ENCODE measurements around the gene FHOD3. TPM values are rescaled to one million over a fixed set of nuclear protein-coding genes. Genes with fewer than 3 reads are reported as not detected.

The FHOD3 gene
- total and polyA plus RNA-seq, 2 donors (not counting 1 experiment from before 2014, with no cell fraction given), result not detected

GRCh38 chr18:36415625-36416024 lies 118.1 kb downstream of the FHOD3 start:
- POLR2A ChIA-PET, result no interaction called here
- H2AFZ ChIP-seq (ENCODE audit: insufficient read depth, low read depth, low read length, poor library complexity, severe bottlenecking), result no peak overlapping the region
- no peak overlapping the region for H3K27ac ChIP-seq (ENCODE audit: low read length in 2 of 2)
- peaks cover 0 to 3% (median 0%) of the 10 kb centered on the region in 4 experiments for H3K27me3 ChIP-seq (replicated peaks in 1 of 4; ENCODE audit: control extremely low read depth in 1 of 4, control insufficient read depth in 3 of 4, insufficient read depth in 4 of 4, low read length in 3 of 4)
- no peak overlapping the region for H3K9ac ChIP-seq (ENCODE audit: low read length)
- Mint-ChIP-seq H3K4me3 (no peak overlapping the region), H3K9me3 (ENCODE audit: insufficient read depth) (no peaks in the 10 kb centered on the region), H3K27me3 (peaks cover 12% of the 10 kb centered on the region), H3K4me1 (no peaks in the 10 kb centered on the region), H3K27ac (no peak overlapping the region)
- DNase-seq, result no peak
- no peak overlapping the region for H3K4me2 ChIP-seq (replicated peaks; ENCODE audit: low read depth, low read length, poor library complexity, severe bottlenecking)
- ATAC-seq (ENCODE audit: low read depth), result no peak
- no peaks in the 10 kb centered on the region for H3K79me2 ChIP-seq (ENCODE audit: control insufficient read depth, insufficient read depth, low read length)
- no peaks in the 10 kb centered on the region for H4K20me1 ChIP-seq (ENCODE audit: control insufficient read depth, insufficient read depth, low read length, poor library complexity, severe bottlenecking)
- H3K9me3 ChIP-seq (ENCODE audit: control extremely low read depth in 1 of 3, control insufficient read depth in 2 of 3, insufficient read depth in 1 of 3, low read length in 2 of 3), result no peaks in the 10 kb centered on the region
- CTCF ChIA-PET, result no interaction called here
- no peaks in the 10 kb centered on the region for H3K36me3 ChIP-seq (replicated peaks in 1 of 2; ENCODE audit: control extremely low read depth in 1 of 2, control insufficient read depth in 1 of 2, extremely low read depth in 1 of 2, insufficient read depth in 2 of 2, low read length in 1 of 2)
- no CpG with 5 or more reads among the region's 2 CpGs for WGBS (ENCODE audit: insufficient coverage)
- H3K4me1 ChIP-seq (ENCODE audit: control insufficient read depth in 2 of 2, insufficient read depth in 2 of 2, low read length in 2 of 2), result no peaks in the 10 kb centered on the region
- TF ChIP-seq EZH2 (IDR thresholded peaks at IDR 0.05; ENCODE audit: borderline replicate concordance, insufficient read depth, low read depth, low read length, poor library complexity, severe bottlenecking), result no peak
- TF ChIP-seq, protein P1, sequence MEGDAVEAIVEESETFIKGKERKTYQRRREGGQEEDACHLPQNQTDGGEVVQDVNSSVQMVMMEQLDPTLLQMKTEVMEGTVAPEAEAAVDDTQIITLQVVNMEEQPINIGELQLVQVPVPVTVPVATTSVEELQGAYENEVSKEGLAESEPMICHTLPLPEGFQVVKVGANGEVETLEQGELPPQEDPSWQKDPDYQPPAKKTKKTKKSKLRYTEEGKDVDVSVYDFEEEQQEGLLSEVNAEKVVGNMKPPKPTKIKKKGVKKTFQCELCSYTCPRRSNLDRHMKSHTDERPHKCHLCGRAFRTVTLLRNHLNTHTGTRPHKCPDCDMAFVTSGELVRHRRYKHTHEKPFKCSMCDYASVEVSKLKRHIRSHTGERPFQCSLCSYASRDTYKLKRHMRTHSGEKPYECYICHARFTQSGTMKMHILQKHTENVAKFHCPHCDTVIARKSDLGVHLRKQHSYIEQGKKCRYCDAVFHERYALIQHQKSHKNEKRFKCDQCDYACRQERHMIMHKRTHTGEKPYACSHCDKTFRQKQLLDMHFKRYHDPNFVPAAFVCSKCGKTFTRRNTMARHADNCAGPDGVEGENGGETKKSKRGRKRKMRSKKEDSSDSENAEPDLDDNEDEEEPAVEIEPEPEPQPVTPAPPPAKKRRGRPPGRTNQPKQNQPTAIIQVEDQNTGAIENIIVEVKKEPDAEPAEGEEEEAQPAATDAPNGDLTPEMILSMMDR (IDR thresholded peaks at IDR 0.05), result no peak
- H3K4me3 ChIP-seq (ENCODE audit: control extremely low read depth in 1 of 5, extremely low read depth in 1 of 5, insufficient read depth in 1 of 5, low read depth in 2 of 5, low read length in 4 of 5), result no peak overlapping the region
- intact Hi-C loops (cut with micrococcal nuclease), result no loop called here

DNA sequence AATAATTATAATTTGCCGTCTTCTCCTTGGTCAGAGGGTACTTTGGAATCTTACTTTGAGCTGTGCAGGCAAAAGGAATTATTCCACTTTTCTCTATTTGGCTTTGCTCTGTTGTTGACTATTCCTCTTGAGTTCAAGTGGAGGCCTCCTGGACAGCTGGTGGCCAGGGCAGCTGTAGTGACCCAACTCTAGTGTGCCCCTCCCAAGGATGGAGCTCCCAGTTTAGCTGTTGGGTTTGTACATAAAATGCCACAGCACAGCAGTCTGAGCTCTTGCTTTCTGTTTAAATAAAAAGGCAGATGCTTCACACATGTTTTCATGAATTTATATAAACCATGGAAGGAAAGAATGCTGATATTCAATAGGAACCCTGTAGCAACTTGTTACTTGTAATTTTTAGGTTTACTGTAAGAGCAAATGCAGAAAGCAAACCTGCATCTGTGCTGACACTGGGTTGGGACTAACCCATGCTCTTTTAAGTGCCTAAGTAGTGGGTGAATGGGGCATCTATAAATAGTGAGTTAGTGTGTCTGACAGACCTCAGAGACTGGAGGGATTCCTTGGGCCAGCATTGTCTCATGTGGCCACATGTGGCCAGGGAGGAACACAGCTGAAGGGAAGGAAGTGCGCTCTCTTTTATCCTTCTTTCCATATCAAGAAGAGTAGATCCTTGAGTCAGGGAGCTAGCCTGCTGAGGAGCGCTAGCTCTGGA lies 121.8 kb downstream of the FHOD3 start:
- Histone ChIP-seq H3K4me2 (replicated peaks; ENCODE audit: low read depth, low read length, poor library complexity, severe bottlenecking) (no peak overlapping the region), H2AFZ (ENCODE audit: insufficient read depth, low read depth, low read length, poor library complexity, severe bottlenecking) (no peak overlapping the region), H3K36me3 (replicated peaks in 1 of 2; ENCODE audit: control extremely low read depth in 1 of 2, control insufficient read depth in 1 of 2, extremely low read depth in 1 of 2, insufficient read depth in 2 of 2, low read length in 1 of 2) (no peaks in the 10 kb centered on the region), H3K27ac (ENCODE audit: low read length in 2 of 2) (no peak overlapping the region), H4K20me1 (ENCODE audit: control insufficient read depth, insufficient read depth, low read length, poor library complexity, severe bottlenecking) (no peaks in the 10 kb centered on the region), H3K9ac (ENCODE audit: low read length) (no peak overlapping the region), H3K4me1 (ENCODE audit: control insufficient read depth in 2 of 2, insufficient read depth in 2 of 2, low read length in 2 of 2) (no peaks in the 10 kb centered on the region), H3K79me2 (ENCODE audit: control insufficient read depth, insufficient read depth, low read length) (no peaks in the 10 kb centered on the region), H3K4me3 (ENCODE audit: control extremely low read depth in 1 of 5, extremely low read depth in 1 of 5, insufficient read depth in 1 of 5, low read depth in 2 of 5, low read length in 4 of 5) (no peak overlapping the region), H3K27me3 (replicated peaks in 1 of 4; ENCODE audit: control extremely low read depth in 1 of 4, control insufficient read depth in 3 of 4, insufficient read depth in 4 of 4, low read length in 3 of 4) (peaks cover 0 to 3% (median 0%) of the 10 kb centered on the region in 4 experiments), H3K9me3 (ENCODE audit: control extremely low read depth in 1 of 3, control insufficient read depth in 2 of 3, insufficient read depth in 1 of 3, low read length in 2 of 3) (no peaks in the 10 kb centered on the region)
- CTCF ChIA-PET, result interaction anchor here (1.2 kb wide), 1 partner anchor 13 kb away, joined by 3 read pairs; no protein-coding TSS in a partner anchor
- no peaks in the 10 kb centered on the region for H3K4me1 Mint-ChIP-seq
- no peak for ATAC-seq (ENCODE audit: low read depth)
- TF ChIP-seq, protein P1 (IDR thresholded peaks at IDR 0.05), result no peak
- TF ChIP-seq EZH2 (IDR thresholded peaks at IDR 0.05; ENCODE audit: borderline replicate concordance, insufficient read depth, low read depth, low read length, poor library complexity, severe bottlenecking), result no peak
- peaks cover 18% of the 10 kb centered on the region for H3K27me3 Mint-ChIP-seq
- intact Hi-C loops (cut with micrococcal nuclease), result no loop called here
- no peak for DNase-seq
- no peak overlapping the region for H3K27ac Mint-ChIP-seq
- H3K9me3 Mint-ChIP-seq (ENCODE audit: insufficient read depth), result no peaks in the 10 kb centered on the region
- POLR2A ChIA-PET, result no interaction called here
- H3K4me3 Mint-ChIP-seq, result no peak overlapping the region
- 100% methylated on average over 1 of the region's 3 CpGs for WGBS (ENCODE audit: insufficient coverage)

All from B cell (primary cell).